Spleen (tissue), 7 donors: Measurements from ENCODE around the gene MRAS.

Experiments
- POLR2A ChIP-seq, 3 donors: fragments of 450-650 bp; IDR thresholded peaks; one replicate each; pipeline ENCODE4 v1.5.1; 2017; ENCODE audit warnings: antibody characterized with exemption in 3 of 3, mild to moderate bottlenecking in 1 of 3
- POLR2AphosphoS5 ChIP-seq, 3 donors: sonication (generic); formaldehyde crosslinking; IDR thresholded peaks; one replicate each; pipeline ENCODE4 v1.5.1; 2017; ENCODE audit warnings: antibody characterized with exemption in 3 of 3
- TF ChIP-seq, protein P1 (sequence below), 11 experiments: fragments of 200-600 bp in 7 of 11; fragments of 450-650 bp in 4 of 11; sonication (generic) in 4 of 11; IDR thresholded peaks in 8 of 11; conservative IDR thresholded peaks in 3 of 11; 1 replicate in 7 of 11; 2 replicates in 4 of 11; pipeline versions ENCODE4 v1.4.0 to v1.8.0; 2016 to 2021; ENCODE audit warnings: antibody characterized with exemption in 11 of 11, inconsistent platforms in 4 of 11, mild to moderate bottlenecking in 1 of 11
- donor health status: DM: no; HTN: no; CAD: no; lungs with moderate emphysema.
- donor health status: DM: no; HTN: no; CAD: no.
- donor health status: DM: no; HTN: no; CAD: no.

DNA sequence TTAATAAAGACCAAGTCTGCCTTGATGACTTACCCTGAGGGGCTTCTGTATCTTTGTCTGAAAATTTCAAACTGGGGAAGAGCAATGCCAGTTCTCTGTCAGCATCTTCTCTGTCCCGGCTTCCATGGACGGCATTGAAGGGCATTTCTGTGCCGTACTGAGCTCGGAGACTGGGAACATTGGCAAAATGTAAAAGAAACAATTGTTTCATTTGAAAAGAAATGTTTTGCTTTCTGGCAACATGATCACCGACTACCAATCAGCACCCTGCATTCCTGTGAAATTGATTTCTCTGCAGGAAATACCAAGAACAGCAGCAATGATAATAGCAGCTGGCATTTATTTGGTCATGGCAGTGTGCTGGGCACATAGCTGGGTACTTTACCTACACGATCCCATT is 44.9 kb upstream of the MRAS start:
- TF ChIP-seq, protein P1, sequence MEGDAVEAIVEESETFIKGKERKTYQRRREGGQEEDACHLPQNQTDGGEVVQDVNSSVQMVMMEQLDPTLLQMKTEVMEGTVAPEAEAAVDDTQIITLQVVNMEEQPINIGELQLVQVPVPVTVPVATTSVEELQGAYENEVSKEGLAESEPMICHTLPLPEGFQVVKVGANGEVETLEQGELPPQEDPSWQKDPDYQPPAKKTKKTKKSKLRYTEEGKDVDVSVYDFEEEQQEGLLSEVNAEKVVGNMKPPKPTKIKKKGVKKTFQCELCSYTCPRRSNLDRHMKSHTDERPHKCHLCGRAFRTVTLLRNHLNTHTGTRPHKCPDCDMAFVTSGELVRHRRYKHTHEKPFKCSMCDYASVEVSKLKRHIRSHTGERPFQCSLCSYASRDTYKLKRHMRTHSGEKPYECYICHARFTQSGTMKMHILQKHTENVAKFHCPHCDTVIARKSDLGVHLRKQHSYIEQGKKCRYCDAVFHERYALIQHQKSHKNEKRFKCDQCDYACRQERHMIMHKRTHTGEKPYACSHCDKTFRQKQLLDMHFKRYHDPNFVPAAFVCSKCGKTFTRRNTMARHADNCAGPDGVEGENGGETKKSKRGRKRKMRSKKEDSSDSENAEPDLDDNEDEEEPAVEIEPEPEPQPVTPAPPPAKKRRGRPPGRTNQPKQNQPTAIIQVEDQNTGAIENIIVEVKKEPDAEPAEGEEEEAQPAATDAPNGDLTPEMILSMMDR (IDR thresholded peaks at IDR 0.05 in 8 of 11, conservative IDR thresholded peaks at IDR 0.05 in 3 of 11) = no peak
- TF ChIP-seq POLR2A (IDR thresholded peaks at IDR 0.05) (no peak), POLR2AphosphoS5 (IDR thresholded peaks at IDR 0.05) (no peak)
